Pons (tissue), 1 donor: ENCODE results near the gene B4GALNT2.
"Not testable (repeated sequence)": the region's sequence is repeated elsewhere in the genome, so short reads cannot be mapped to it uniquely, and the experiment has no call there.

Source experiments
- DNase-seq: peaks from one replicate; pipeline ENCODE4 v3.0.0-alpha.2; 2016; ENCODE audit warnings: low spot score

The B4GALNT2 gene

GRCh38 chr17:49180998-49181635, 48.5 kb downstream of the B4GALNT2 start:
- no peak for DNase-seq

GRCh38 chr17:49183341-49183740, 50.8 kb downstream of the B4GALNT2 start:
- no peak for DNase-seq

DNA sequence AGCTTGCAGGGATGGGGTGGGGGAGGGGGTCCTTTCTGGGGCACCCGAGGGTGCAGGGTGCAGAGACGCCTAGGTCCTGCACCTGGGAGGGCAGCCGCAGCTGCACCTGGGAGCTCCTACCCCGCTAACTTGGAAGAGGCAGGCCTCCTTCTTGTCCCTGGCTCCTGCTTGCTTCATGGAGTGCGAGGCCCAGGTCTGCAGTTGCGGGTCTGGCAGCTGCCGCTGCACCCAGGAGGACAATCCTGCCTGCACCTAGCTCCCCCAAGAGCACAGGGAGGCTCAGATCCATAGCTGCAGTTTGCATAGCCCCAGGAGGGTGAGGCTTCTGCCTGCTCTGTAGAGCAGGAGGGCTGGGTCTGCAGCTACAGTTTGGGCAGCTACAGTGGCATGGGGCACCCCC, 51.2 kb downstream of the B4GALNT2 start:
- DNase-seq = no peak

- DNase-seq = not testable (repeated sequence)
Measured at GRCh38 chr17:49184522-49184921, 52.0 kb downstream of the B4GALNT2 start.

DNA sequence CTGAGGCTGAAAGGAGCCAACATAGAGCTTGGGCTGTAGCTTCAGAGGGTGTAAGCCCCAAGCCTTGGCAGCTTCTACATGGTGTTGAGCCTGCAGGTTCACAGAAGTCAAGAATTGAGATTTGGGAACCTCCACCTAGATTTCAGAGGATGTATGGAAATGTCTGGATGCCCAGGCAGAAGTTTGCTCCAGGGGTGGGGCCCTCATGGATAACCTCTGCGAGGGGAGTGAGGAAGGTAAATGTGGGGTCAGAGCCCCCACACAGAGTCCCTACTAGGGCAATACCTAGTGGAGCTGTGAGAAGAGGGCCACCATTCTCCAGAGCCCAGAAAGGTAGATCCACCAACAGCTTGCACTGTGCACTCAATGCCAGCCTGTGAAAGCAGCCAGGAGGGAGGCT, 52.8 kb downstream of the B4GALNT2 start:
- DNase-seq = not testable (repeated sequence)

DNA sequence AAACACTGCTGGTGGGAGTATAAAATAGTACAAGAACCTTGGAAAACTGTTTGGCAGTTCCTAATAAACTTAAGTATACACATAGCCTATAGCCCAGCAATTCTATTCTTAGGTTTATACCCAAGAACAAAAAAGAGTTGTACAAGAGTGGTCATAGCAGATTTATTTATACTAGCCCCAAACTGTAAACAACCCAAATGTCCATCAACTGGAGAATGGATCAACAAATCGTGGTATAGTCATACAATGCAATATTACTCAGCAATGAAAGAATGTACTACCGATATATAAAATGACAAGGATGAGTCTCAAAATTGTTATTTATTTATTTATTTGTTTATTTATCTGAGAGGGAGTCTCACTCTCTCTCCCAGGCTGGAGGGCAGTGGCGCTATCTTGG, 54.7 kb downstream of the B4GALNT2 start:
- no peak for DNase-seq

- no peak for DNase-seq
Measured at GRCh38 chr17:49190932-49191331, 58.4 kb downstream of the B4GALNT2 start.

DNA sequence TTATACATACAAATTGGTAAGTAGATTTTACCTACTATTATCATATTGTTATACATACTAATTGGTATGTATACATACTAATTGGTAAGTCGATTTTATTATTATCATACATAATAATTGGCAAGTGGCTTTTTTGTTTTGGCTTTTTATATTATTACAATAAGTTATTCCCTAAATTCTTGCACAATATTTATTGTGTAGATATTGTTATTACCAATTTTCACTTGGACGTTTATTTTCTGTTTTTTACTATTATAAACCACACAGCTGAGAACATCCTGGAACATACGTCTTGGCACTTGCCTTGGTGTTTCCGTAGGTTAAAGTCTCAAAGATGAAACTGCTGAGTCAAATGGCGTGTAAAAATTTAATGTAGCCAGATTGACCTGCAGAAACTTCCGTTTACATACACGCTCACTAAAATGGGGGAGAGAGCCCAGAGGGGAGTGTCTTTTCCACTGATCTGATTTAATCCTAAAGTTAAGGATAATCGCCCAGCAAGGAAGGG, 58.9 kb downstream of the B4GALNT2 start:
- DNase-seq = no peak

DNA sequence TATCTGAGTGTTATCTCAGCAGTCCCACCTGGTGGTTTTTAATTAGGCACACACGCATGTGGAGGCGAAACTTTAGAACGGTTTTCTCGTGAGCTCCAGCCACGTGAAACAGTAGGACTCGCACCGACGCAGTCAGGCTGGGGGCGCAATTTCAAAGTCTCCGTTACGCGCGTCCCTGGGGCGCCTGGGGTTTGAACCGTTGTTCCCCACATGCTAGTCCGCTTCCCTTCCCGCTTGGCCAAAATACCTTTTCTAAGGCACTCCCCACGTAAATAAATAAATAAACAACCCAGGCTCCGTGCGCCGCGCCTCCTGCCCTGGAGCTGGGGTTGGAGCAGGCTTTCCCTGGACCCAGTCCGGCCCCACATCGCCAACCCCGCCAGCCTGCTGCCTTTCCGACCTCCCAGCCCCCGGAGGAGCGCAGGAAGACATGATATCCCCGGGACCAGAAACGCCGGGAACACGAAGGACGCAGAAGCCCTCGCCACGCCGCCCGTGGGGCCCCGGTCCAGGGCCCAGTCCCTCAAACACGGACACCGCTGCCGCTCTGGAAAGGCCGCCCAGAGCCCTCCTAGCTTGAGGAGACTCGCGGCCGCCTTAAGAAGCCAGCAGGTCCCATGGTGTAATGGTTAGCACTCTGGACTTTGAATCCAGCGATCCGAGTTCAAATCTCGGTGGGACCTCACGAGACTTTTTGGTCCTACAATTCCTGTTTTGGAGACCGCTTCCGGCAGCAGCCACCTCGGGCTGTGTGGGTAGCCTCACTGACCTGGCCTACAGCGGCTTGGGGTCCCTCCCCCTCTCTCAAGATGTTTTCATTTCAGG, 59.6 kb downstream of the B4GALNT2 start:
- peak; percentile 93 for DNase-seq

GRCh38 chr17:49193513-49194296, 61.1 kb downstream of the B4GALNT2 start:
- DNase-seq = peak; percentile 76

DNA sequence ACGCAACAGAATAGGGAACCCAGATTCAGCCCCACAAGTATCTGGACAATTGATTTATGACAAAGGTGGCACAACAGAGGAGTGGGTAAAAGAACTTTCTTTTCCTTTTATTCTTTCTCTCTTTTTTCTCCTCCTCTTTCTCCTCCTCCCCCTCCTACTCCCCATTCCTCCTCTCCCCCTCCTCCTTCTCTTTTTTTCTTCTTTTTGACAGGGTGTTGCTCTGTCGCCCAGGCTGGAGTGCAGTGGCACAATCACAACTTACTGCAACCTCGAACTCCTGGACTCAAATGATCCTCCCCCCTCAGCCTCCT, 61.7 kb downstream of the B4GALNT2 start:
- DNase-seq = no peak

- DNase-seq = no peak
Measured at GRCh38 chr17:49195751-49196150, 63.2 kb downstream of the B4GALNT2 start.

- DNase-seq = peak; percentile 67
Measured at GRCh38 chr17:49196520-49196919, 64.0 kb downstream of the B4GALNT2 start.

DNA sequence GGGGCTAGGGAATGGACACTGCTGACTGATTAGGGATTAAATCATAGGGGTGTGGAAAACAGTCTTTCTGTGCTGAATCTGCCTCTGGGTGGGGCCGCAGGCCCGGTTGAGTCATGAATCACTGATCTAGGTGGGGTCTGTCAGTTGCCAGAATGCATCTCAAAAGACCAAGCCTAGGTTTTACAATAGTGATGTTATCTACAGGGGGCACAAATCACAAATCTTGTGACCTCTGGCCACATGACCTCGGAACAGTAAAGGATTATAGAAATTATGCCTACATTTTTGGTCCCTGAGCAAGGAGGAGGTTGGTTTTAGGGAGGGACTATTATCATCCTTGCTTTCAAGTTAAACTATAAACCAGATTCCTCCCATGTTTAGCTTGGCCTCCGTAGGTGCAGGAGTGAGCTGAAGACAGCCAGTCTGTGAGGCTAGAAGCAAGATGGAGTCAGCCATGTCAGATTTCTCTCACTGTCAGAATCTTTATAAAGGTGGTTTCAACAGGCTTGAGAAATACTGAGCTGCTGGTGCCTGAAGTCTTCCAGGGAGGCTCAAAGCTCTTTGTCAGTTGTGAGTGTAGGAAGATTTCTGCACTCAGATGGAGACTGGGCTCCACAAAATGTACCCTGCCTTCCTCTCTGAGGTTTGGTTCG, 64.9 kb downstream of the B4GALNT2 start:
- no peak for DNase-seq

GRCh38 chr17:49198211-49198610, 65.6 kb downstream of the B4GALNT2 start:
- DNase-seq = no peak

DNA sequence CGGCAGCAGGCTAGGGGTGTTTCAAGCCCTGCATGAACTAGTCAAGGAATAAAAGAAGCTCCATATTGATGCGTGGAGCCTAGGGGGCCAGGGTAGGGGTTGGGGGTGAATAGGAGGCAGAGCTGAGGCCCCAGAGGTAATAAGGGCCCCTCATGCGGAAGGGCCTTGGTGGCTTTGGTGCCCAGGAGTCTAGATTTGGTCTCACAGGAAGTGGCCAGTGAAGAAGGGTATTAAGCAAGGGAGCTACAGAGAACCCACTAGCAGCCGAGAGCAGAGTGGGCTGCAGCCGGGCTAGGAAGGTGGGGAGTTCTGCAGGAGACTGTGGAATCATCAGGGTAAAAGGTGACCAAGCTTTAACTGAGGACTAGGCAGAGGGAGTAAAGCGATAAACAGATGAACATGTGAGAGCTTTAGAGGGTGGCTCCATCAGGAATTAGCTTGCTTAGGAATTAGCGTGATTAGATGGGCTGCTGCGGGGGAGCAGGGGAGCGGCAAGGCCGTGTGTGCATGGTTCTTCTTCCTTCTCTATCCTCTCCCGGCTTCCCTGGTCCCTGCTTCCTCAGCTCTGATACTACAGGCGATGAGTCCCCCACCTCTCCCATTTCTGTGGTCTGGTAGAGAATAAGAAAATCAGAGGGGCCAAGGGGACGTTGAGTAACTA, 68.0 kb downstream of the B4GALNT2 start:
- DNase-seq = no peak

DNA sequence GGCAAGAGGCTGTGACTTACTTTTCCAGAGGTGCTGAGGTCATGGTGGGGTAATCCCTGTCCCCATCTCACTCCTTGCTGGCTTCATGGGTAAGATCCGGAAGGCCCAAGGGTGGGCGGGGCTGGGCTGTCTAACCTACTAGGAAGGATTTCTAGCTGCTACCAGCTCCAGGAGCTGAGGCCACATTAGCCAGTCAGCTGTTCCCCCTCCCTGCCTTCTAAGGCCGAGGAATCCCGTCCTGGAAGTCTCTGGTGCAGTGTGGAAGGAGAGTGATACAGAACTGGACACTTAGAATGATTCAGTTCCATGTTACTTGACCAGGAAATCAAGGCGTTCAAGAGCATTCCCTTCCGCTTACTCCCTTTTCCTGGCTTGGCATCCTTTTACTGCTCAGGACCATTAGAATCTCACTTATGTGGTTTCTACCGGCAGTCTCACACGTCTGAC, 68.9 kb downstream of the B4GALNT2 start:
- no peak for DNase-seq

- no peak for DNase-seq
Measured at GRCh38 chr17:49203796-49204195, 71.2 kb downstream of the B4GALNT2 start.

DNA sequence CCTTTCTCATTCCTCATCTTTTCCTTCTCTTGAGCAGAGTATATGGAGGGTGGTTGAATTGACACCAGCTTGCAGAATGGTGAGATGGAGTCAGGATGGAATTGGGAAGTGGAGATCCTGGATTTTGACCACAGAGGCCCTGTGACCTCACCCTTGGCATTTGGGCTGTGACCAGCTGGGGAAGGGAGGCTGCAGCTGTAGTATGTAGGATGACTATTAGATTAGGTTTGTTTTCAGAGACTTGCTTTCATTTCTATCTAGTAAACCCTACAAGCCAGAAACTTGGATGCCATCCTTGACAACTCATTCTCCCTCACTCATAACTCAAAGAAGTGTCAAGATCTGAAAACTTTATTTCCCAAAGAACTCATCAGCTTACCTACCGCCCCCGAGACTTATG, 71.9 kb downstream of the B4GALNT2 start:
- no peak for DNase-seq

DNA sequence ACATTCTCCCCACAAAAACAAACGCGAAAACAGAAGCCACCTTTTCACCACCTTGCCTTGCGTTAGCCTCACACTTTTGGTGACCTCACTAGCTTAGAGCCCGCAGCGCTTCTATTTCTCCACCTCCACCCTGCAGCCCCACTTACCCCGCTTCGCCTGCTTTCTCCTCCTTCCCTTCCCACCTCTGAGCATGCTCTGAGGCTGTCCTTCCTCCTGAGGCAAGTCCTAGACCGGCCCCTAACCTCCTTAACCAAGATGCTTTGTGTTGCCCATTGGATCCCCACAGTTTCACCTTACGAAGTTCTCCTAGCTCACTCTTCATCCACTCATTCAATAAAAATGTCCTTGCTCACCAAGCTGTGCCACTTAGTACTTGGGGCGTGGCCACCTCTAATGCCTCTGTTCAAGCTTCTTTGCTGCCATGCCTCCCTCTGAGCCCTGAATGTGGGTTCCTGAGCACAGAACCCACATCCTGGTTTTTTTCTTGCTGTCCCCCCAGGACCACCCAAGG, 76.5 kb downstream of the B4GALNT2 start:
- no peak for DNase-seq
